ENCODE data around the gene PLEKHH2. TPM values are rescaled to one million over a fixed set of nuclear protein-coding genes. Genes with fewer than 3 reads are reported as not detected.
"Not testable (repeated sequence)": the region's sequence is repeated elsewhere in the genome, so short reads cannot be mapped to it uniquely, and the experiment has no call there.

Gene PLEKHH2
- total and polyA plus RNA-seq, 12 donors, result 0.23 to 3.1 (median 1.2) TPM

DNA sequence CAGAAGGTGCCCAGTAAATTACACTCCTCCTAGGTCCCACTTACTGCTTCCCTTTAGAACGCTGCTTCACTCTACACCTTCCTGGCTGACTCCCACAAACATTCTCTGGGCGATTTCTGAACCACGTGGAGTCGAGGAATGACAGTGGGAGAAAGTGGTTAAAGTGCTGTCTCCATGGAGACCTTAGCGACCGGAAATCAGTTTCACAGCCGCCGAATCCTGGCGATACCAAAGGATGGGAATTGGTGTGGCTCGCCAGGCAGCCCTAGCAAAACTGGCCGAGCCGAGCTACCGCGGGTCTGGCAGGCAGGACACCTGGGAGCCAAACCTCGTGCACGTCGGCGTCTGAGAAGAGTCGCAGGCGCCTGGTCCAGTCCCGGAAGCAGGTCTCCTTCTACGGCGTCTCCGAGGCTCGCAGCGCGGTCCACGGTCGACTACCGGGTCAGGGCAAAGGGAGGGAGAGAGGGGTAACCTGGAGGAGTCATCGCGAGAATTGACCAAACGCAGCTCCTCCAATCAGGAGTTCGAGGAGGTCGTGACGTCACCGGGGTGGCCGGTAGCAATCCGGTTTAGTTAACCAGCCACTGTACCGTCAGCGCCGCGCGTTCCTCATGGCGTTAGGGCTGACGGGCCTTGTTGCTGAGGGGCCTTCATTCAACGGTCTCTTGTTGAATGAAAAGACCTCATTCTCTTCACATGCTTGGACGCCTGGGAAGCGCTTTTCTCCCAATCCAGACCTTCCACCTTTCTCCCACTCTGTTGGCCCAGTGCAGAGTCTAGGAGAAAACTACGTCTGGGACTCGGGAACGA, 41.3 kb upstream of the PLEKHH2 start, which contains the start of gene THADA:
TSS of gene THADA (minus strand) at position 436 of the 810 bp plus-strand sequence. CDS start 3,646 bp downstream, outside the sequence.
- TF ChIP-seq, protein P1, sequence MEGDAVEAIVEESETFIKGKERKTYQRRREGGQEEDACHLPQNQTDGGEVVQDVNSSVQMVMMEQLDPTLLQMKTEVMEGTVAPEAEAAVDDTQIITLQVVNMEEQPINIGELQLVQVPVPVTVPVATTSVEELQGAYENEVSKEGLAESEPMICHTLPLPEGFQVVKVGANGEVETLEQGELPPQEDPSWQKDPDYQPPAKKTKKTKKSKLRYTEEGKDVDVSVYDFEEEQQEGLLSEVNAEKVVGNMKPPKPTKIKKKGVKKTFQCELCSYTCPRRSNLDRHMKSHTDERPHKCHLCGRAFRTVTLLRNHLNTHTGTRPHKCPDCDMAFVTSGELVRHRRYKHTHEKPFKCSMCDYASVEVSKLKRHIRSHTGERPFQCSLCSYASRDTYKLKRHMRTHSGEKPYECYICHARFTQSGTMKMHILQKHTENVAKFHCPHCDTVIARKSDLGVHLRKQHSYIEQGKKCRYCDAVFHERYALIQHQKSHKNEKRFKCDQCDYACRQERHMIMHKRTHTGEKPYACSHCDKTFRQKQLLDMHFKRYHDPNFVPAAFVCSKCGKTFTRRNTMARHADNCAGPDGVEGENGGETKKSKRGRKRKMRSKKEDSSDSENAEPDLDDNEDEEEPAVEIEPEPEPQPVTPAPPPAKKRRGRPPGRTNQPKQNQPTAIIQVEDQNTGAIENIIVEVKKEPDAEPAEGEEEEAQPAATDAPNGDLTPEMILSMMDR (IDR thresholded peaks at IDR 0.05), result no peak
- intact Hi-C loops (cut with DNase I), result no loop called here
- Histone ChIP-seq H3K4me1 (peaks cover 3 to 25% (median 16%) of the 10 kb centered on the region in 9 donors), H3K27ac (peak within 1 kb of the TSS; percentile 36 to 97 (median 92)), H3K4me3 (peak within 1 kb of the TSS; percentile 63 to 87 (median 78)), H3K27me3 (no peaks in the 10 kb centered on the region), H3K9me3 (no peaks in the 10 kb centered on the region), H3K36me3 (peaks cover 0 to 18% (median 6%) of the 10 kb centered on the region in 9 donors)
- DNase-seq, result peak; percentile 97 to 100
- ATAC-seq, result peak; percentile 99 to 100 (median 99)
- WGBS, 2 donors, result 0% methylated on average over 52 of the region's 52 CpGs

DNA sequence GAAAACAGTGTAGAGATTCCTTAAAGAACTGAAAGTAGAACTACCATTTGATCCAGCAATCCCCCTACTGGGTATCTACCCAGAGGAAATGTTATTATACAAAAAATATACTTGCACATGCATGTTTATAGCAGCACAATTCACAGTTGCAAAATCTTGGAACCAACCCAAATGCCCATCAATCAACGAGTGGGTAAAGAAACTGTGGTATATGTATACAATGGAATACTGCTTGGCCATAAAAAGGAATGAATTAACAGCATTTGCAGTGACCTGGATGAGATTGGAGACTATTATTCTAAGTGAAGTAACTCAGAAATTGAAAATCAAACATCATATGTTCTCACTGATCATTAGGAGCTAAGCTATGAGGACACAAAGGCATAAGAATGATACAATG, 36.5 kb upstream of the PLEKHH2 start:
- not testable (repeated sequence) for H3K27me3 ChIP-seq, H3K27ac ChIP-seq, H3K36me3 ChIP-seq, H3K9me3 ChIP-seq, DNase-seq, H3K4me3 ChIP-seq, ATAC-seq, H3K4me1 ChIP-seq
- intact Hi-C loops (cut with DNase I), result loop anchor here in 2 of 10 donors (10.0 kb wide), 1 partner anchor 776 kb away; no protein-coding TSS in a partner anchor
- 60 to 77% methylated on average over 1 of the region's 1 CpG for WGBS, 2 donors

DNA sequence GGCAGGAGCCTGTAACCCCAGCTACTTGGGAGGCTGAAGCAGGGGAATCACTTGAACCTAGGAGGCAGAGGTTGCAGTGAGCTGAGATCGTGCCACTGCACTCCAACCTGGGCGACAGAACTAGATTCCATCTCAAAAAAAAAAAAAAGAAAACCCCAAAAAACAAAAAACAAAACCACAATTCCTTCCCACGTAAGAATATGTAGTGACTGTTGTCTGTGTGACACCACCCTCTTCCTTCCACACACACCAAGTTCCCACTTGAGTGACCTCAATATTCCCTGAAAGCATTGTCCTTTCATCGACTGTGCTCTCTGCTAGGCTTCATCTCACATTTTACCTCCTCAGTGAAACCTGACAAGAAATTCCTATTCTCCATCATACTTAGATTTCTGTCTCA, 32.4 kb upstream of the PLEKHH2 start:
- H3K36me3 ChIP-seq, result no peaks in the 10 kb centered on the region
- ATAC-seq (no peak), DNase-seq (no peak)
- H3K4me1 ChIP-seq, result no peaks in the 10 kb centered on the region
- H3K27ac ChIP-seq, result no peak overlapping the region
- TF ChIP-seq, protein P1 (IDR thresholded peaks at IDR 0.05), result no peak
- 68 to 76% methylated on average over 4 of the region's 4 CpGs for WGBS, 2 donors
- H3K4me3 ChIP-seq, result no peak overlapping the region
- intact Hi-C loops (cut with DNase I), result loop anchor here in 2 of 10 donors (10.0 kb wide), 1 partner anchor 780 kb away; no protein-coding TSS in a partner anchor
- no peaks in the 10 kb centered on the region for H3K9me3 ChIP-seq
- no peaks in the 10 kb centered on the region for H3K27me3 ChIP-seq

DNA sequence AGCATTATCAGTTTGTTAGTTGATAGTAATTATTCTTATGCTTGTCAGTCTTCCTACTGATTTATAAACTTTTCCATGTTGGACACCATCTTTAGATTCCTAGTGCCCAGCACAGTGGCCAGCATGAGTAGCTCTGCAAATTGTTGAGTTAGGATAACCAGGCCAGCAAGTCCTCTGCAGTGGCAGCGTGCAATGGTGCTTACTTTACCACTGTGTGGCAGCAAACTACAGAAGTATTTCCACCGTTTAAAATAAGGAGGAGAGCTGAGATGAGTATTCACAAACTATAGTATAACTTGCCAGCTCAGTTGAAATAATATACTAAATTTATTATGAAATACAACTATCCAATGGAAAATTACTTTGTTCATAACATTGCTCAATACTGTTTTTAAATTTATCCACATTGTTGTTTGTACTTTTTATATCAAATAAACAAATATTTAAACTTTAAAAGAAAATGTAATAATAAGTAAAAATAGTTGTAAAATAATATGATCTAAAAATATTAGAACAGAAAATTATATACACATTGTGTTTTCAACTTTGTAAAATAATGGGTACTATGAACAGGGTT, 31.9 kb upstream of the PLEKHH2 start:
- WGBS, 2 donors, result 8 to 13% methylated on average over 2 of the region's 2 CpGs
- no peaks in the 10 kb centered on the region for H3K4me1 ChIP-seq
- no peaks in the 10 kb centered on the region for H3K36me3 ChIP-seq
- no peak overlapping the region for H3K27ac ChIP-seq
- no peak overlapping the region for H3K4me3 ChIP-seq
- DNase-seq (no peak), ATAC-seq (peak in 4 of 8 donors; percentile 47 to 62 (median 52))
- TF ChIP-seq, protein P1 (IDR thresholded peaks at IDR 0.05), result peak in 7 of 9 donors; percentile 5 to 52 (median 42)
- no peaks in the 10 kb centered on the region for H3K9me3 ChIP-seq
- no peaks in the 10 kb centered on the region for H3K27me3 ChIP-seq
- intact Hi-C loops (cut with DNase I), result loop anchor here in 2 of 10 donors (10.0 kb wide), 1 partner anchor 780 kb away; no protein-coding TSS in a partner anchor
